ENCODE results near the gene PIH1D1.

DNA sequence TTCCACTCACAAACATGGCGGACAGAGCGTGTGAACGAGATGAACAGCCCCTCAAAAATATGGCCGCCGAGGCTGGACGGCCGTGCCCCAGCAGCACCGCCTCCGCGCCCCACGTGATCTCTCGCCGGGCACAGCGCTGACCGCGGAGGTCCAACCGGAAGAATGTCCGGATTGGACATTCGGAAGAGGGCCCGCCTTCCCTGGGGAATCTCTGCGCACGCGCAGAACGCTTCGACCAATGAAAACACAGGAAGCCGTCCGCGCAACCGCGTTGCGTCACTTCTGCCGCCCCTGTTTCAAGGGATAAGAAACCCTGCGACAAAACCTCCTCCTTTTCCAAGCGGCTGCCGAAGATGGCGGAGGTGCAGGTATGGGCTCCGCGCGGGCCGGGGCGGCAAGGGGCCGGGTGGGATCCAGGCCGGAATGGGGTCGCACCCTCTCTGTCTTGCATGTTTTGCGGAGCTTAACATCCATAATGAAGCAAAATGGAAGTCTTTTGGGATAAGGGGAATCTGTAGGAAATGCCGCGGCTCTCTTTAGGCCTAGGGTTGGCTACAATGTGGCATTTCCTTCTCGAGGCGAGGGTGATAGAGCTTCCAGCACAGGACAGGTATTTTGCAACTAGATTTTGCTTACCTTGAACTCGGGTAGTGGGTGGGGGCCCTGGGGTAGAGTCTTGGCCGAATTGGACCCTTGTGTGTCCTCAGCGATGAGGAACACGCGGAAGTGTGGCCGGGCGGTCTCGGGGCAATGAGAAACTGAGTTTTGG lies 35.8 kb upstream of the PIH1D1 start, which contains the start of gene RPL13A:
- TF ChIP-seq FOS (IDR thresholded peaks at IDR 0.05; ENCODE audit: borderline replicate concordance, insufficient read depth, low read length) (no peak), EZH2 (IDR thresholded peaks at IDR 0.05; ENCODE audit: borderline replicate concordance, low read depth, low read length, severe bottlenecking) (no peak)

Measured in endothelial cell of umbilical vein (primary cell).